ENCODE data around the gene CFAP161.

Gene CFAP161

GRCh38 chr15:81176291-81176893 is 42.3 kb downstream of the CFAP161 start:
- H3K4me3 ChIP-seq (ENCODE audit: insufficient read length, low read depth) = no peak overlapping the region
- TF ChIP-seq ZNF274 (IDR thresholded peaks at IDR 0.05; ENCODE audit: low read depth, low read length) (no peak), SUZ12 (IDR thresholded peaks at IDR 0.05; ENCODE audit: extremely low read depth, insufficient read depth, insufficient read length) (no peak), YY1 (IDR thresholded peaks at IDR 0.05; ENCODE audit: insufficient read depth, insufficient read length) (no peak)
- H3K27me3 ChIP-seq (ENCODE audit: insufficient read depth, insufficient read length) = no peaks in the 10 kb centered on the region
- H3K9ac ChIP-seq (ENCODE audit: insufficient read length, low read depth) = no peak overlapping the region
- no peaks in the 10 kb centered on the region for H3K36me3 ChIP-seq (ENCODE audit: insufficient read depth, insufficient read length, low read length)
- no peak for DNase-seq (ENCODE audit: low read depth, low spot score)
- no peaks in the 10 kb centered on the region for H3K9me3 ChIP-seq (ENCODE audit: insufficient read depth, low read length)
- no peaks in the 10 kb centered on the region for H3K4me1 ChIP-seq (ENCODE audit: insufficient read depth, insufficient read length)

GRCh38 chr15:81178365-81178764 is 44.3 kb downstream of the CFAP161 start:
- Histone ChIP-seq H3K4me1 (ENCODE audit: insufficient read depth, insufficient read length) (no peaks in the 10 kb centered on the region), H3K27me3 (ENCODE audit: insufficient read depth, insufficient read length) (no peaks in the 10 kb centered on the region), H3K4me3 (ENCODE audit: insufficient read length, low read depth) (no peak overlapping the region), H3K9me3 (ENCODE audit: insufficient read depth, low read length) (no peaks in the 10 kb centered on the region), H3K9ac (ENCODE audit: insufficient read length, low read depth) (no peak overlapping the region), H3K36me3 (ENCODE audit: insufficient read depth, insufficient read length, low read length) (no peaks in the 10 kb centered on the region)
- no peak for DNase-seq (ENCODE audit: low read depth, low spot score)
- TF ChIP-seq ZNF274 (IDR thresholded peaks at IDR 0.05; ENCODE audit: low read depth, low read length) (no peak), SUZ12 (IDR thresholded peaks at IDR 0.05; ENCODE audit: extremely low read depth, insufficient read depth, insufficient read length) (no peak), YY1 (IDR thresholded peaks at IDR 0.05; ENCODE audit: insufficient read depth, insufficient read length) (no peak)

- DNase-seq (ENCODE audit: low read depth, low spot score) = no peak
- no peak for TF ChIP-seq SUZ12 (IDR thresholded peaks at IDR 0.05; ENCODE audit: extremely low read depth, insufficient read depth, insufficient read length)
- TF ChIP-seq YY1 (IDR thresholded peaks at IDR 0.05; ENCODE audit: insufficient read depth, insufficient read length) = no peak
- no peak for TF ChIP-seq ZNF274 (IDR thresholded peaks at IDR 0.05; ENCODE audit: low read depth, low read length)
- Histone ChIP-seq H3K9me3 (ENCODE audit: insufficient read depth, low read length) (no peaks in the 10 kb centered on the region), H3K9ac (ENCODE audit: insufficient read length, low read depth) (no peak overlapping the region), H3K4me3 (ENCODE audit: insufficient read length, low read depth) (no peak overlapping the region), H3K36me3 (ENCODE audit: insufficient read depth, insufficient read length, low read length) (no peaks in the 10 kb centered on the region), H3K4me1 (ENCODE audit: insufficient read depth, insufficient read length) (no peaks in the 10 kb centered on the region), H3K27me3 (ENCODE audit: insufficient read depth, insufficient read length) (no peaks in the 10 kb centered on the region)
These were observed 47.1 kb downstream of the CFAP161 start for GRCh38 chr15:81181220-81181619.

GRCh38 chr15:81182031-81182755 is 48.1 kb downstream of the CFAP161 start:
- DNase-seq (ENCODE audit: low read depth, low spot score) = no peak
- no peak overlapping the region for H3K9ac ChIP-seq (ENCODE audit: insufficient read length, low read depth)
- no peaks in the 10 kb centered on the region for H3K36me3 ChIP-seq (ENCODE audit: insufficient read depth, insufficient read length, low read length)

DNA sequence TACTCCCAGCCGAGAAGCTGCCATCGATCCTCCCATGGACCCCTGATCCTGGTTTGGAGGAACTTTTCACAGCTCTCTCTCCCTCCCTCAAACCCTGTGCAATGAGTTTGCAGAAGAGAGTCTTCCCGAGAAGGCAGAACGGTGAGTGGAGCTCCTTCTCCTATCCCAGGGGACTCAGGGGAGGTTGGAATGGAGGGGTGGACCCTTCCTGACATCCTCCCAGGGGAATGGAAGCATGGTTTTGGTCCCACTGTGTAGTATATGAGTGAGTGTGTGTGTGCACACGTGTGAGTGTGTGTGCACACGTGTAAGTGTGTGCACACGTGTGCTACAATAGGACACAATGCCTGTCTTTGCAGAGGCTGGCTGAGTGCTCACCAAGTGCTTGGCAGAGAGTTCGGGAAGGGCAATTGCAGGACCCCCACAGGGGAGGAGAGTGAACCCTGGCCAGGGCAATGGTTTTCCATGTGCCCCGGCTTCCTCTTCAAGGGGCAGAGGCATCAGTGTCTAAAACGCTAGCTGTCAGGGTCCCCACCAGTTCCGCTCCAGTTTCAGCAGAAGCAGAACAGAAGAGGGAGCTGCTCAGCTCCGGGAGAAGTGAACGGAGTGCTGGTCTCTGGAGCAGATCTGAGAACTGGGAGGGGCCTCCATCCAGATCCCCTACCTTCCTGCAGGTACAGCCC is 48.8 kb downstream of the CFAP161 start:
- no peak overlapping the region for H3K4me3 ChIP-seq (ENCODE audit: insufficient read length, low read depth)
- TF ChIP-seq SUZ12 (IDR thresholded peaks at IDR 0.05; ENCODE audit: extremely low read depth, insufficient read depth, insufficient read length) (no peak), ZNF274 (IDR thresholded peaks at IDR 0.05; ENCODE audit: low read depth, low read length) (no peak), YY1 (IDR thresholded peaks at IDR 0.05; ENCODE audit: insufficient read depth, insufficient read length) (no peak)
- H3K9me3 ChIP-seq (ENCODE audit: insufficient read depth, low read length) = no peaks in the 10 kb centered on the region
- H3K9ac ChIP-seq (ENCODE audit: insufficient read length, low read depth) = no peak overlapping the region
- H3K36me3 ChIP-seq (ENCODE audit: insufficient read depth, insufficient read length, low read length) = no peaks in the 10 kb centered on the region
- no peaks in the 10 kb centered on the region for H3K4me1 ChIP-seq (ENCODE audit: insufficient read depth, insufficient read length)
- no peaks in the 10 kb centered on the region for H3K27me3 ChIP-seq (ENCODE audit: insufficient read depth, insufficient read length)
- DNase-seq (ENCODE audit: low read depth, low spot score) = no peak

More at GRCh38 chr15:81182031-81182755, 48.1 kb downstream of the CFAP161 start:
- Histone ChIP-seq H3K27me3 (ENCODE audit: insufficient read depth, insufficient read length) (no peaks in the 10 kb centered on the region), H3K4me3 (ENCODE audit: insufficient read length, low read depth) (no peak overlapping the region), H3K9me3 (ENCODE audit: insufficient read depth, low read length) (no peaks in the 10 kb centered on the region), H3K4me1 (ENCODE audit: insufficient read depth, insufficient read length) (no peaks in the 10 kb centered on the region)
- no peak for TF ChIP-seq SUZ12 (IDR thresholded peaks at IDR 0.05; ENCODE audit: extremely low read depth, insufficient read depth, insufficient read length)
- no peak for TF ChIP-seq YY1 (IDR thresholded peaks at IDR 0.05; ENCODE audit: insufficient read depth, insufficient read length)
- TF ChIP-seq ZNF274 (IDR thresholded peaks at IDR 0.05; ENCODE audit: low read depth, low read length) = no peak

DNA sequence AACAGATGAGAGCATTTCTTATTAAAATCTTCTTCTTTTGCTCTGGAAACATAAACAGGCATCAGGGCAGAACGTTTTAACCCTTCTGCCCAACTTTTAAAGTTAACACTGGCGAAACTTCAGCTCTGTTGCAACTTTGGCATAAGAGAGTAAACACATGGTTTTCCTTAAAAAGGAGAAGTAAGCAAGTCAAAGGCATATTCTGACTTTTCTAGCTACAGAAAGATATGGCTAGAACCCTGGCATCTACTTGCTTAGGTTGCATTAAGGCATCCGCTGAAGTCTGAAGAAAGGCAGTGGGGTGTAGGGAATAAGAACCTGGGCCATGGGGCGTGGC is 49.3 kb downstream of the CFAP161 start:
- Histone ChIP-seq H3K36me3 (ENCODE audit: insufficient read depth, insufficient read length, low read length) (no peaks in the 10 kb centered on the region), H3K4me1 (ENCODE audit: insufficient read depth, insufficient read length) (no peaks in the 10 kb centered on the region), H3K9ac (ENCODE audit: insufficient read length, low read depth) (no peak overlapping the region), H3K27me3 (ENCODE audit: insufficient read depth, insufficient read length) (peaks cover under 1% of the 10 kb centered on the region), H3K9me3 (ENCODE audit: insufficient read depth, low read length) (no peaks in the 10 kb centered on the region), H3K4me3 (ENCODE audit: insufficient read length, low read depth) (no peak overlapping the region)
- DNase-seq (ENCODE audit: low read depth, low spot score) = no peak
- TF ChIP-seq YY1 (IDR thresholded peaks at IDR 0.05; ENCODE audit: insufficient read depth, insufficient read length) (no peak), ZNF274 (IDR thresholded peaks at IDR 0.05; ENCODE audit: low read depth, low read length) (no peak), SUZ12 (IDR thresholded peaks at IDR 0.05; ENCODE audit: extremely low read depth, insufficient read depth, insufficient read length) (no peak)

GRCh38 chr15:81184188-81184587 is 50.1 kb downstream of the CFAP161 start:
- no peak for DNase-seq (ENCODE audit: low read depth, low spot score)
- Histone ChIP-seq H3K9ac (ENCODE audit: insufficient read length, low read depth) (no peak overlapping the region), H3K9me3 (ENCODE audit: insufficient read depth, low read length) (no peaks in the 10 kb centered on the region), H3K36me3 (ENCODE audit: insufficient read depth, insufficient read length, low read length) (no peaks in the 10 kb centered on the region), H3K27me3 (ENCODE audit: insufficient read depth, insufficient read length) (peaks cover 2% of the 10 kb centered on the region), H3K4me3 (ENCODE audit: insufficient read length, low read depth) (no peak overlapping the region), H3K4me1 (ENCODE audit: insufficient read depth, insufficient read length) (no peaks in the 10 kb centered on the region)
- TF ChIP-seq YY1 (IDR thresholded peaks at IDR 0.05; ENCODE audit: insufficient read depth, insufficient read length) = no peak
- TF ChIP-seq SUZ12 (IDR thresholded peaks at IDR 0.05; ENCODE audit: extremely low read depth, insufficient read depth, insufficient read length) = no peak
- no peak for TF ChIP-seq ZNF274 (IDR thresholded peaks at IDR 0.05; ENCODE audit: low read depth, low read length)

Data from NT2/D1 (cell line).